Measurements from ENCODE around the gene FCGBP.

GRCh38 chr19:39890755-39891551, 43.5 kb downstream of the FCGBP start:
- no peak for TF ChIP-seq CTCF (IDR thresholded peaks at IDR 0.05)
- TF ChIP-seq POLR2A (IDR thresholded peaks at IDR 0.05) = no peak
- no peak for TF ChIP-seq EP300 (IDR thresholded peaks at IDR 0.05)
